ENCODE data around the gene BCAT1. TPM values are rescaled to one million over a fixed set of nuclear protein-coding genes. Genes with fewer than 3 reads are reported as not detected.
"Not testable (repeated sequence)": the region's sequence is repeated elsewhere in the genome, so short reads cannot be mapped to it uniquely, and the experiment has no call there.

The BCAT1 gene
- total and polyA plus RNA-seq, 2 experiments from 2014 or later = 53.6 to 181 TPM

DNA sequence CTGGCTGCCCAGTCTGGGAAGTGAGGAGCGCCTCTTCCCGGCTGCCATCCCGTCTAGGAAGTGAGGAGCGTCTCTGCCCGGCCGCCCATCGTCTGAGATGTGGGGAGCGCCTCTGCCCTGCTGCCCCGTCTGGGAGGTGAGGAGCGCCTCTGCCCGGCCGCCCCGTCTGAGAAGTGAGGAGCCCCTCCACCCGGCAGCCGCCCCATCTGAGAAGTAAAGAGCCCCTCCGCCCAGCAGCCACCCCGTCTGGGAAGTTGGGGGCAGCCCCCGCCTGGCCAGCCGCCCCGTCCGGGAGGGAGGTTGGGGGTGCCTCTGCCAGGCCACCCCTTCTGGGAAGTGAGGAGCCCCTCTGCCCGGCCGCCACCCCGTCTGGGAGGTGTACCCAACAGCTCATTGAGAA, 22.8 kb downstream of the BCAT1 start:
- H3K36me3 Mint-ChIP-seq (ENCODE audit: low read depth) = peaks cover 65% of the 10 kb centered on the region
- not testable (repeated sequence) for DNase-seq (ENCODE audit: low spot score); ATAC-seq; H3F3A ChIP-seq (replicated peaks; ENCODE audit: low read depth); H2AFZ ChIP-seq; H3K27me3 ChIP-seq (ENCODE audit: insufficient read depth); H3K4me3 ChIP-seq; H4K20me1 ChIP-seq (replicated peaks; ENCODE audit: insufficient read depth); H3K9me2 ChIP-seq (ENCODE audit: insufficient read depth); H3K27ac ChIP-seq (ENCODE audit: low read depth); H3K27ac Mint-ChIP-seq; H3K27me3 Mint-ChIP-seq (ENCODE audit: insufficient read depth, low read depth, poor library complexity); H3K4me2 ChIP-seq; H3K4me3 Mint-ChIP-seq; H3K36me3 ChIP-seq (ENCODE audit: insufficient read depth)
- H3K9me3 Mint-ChIP-seq = peaks cover 14% of the 10 kb centered on the region
- Histone ChIP-seq H3K79me2 (replicated peaks; ENCODE audit: insufficient read depth) (peaks cover 91% of the 10 kb centered on the region), H3K4me1 (ENCODE audit: insufficient read depth) (peaks cover 43% of the 10 kb centered on the region)
- peaks cover 65% of the 10 kb centered on the region for H3K4me1 Mint-ChIP-seq

DNA sequence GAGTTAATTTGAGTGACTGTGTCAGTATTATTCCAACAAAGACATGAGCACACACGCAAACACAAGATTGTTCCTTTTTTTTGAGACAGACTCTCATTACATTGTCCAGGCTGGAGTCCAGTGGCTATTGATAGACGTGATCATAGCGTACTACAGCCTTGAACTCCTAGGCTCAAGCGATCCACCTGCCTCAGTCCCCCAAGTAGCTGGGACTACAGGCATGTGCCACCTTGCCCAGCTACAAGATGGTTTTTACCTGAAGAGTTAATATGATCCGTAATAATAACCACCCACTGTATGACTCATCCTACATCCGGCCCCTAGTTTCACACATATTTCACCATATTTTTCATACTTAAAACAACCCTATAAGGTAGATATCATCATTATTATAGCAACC, 26.8 kb downstream of the BCAT1 start:
- Histone ChIP-seq H3K27me3 (ENCODE audit: insufficient read depth) (no peaks in the 10 kb centered on the region), H3F3A (replicated peaks; ENCODE audit: low read depth) (no peaks in the 10 kb centered on the region), H2AFZ (no peak overlapping the region), H3K36me3 (ENCODE audit: insufficient read depth) (no peaks in the 10 kb centered on the region), H4K20me1 (replicated peaks; ENCODE audit: insufficient read depth) (no peaks in the 10 kb centered on the region), H3K4me3 (no peak overlapping the region), H3K27ac (ENCODE audit: low read depth) (no peak overlapping the region), H3K79me2 (replicated peaks; ENCODE audit: insufficient read depth) (peaks cover 91% of the 10 kb centered on the region), H3K4me2 (no peak overlapping the region), H3K4me1 (ENCODE audit: insufficient read depth) (peaks cover 7% of the 10 kb centered on the region; the same call in 1 of the 2 replicates), H3K9me2 (ENCODE audit: insufficient read depth) (no peaks in the 10 kb centered on the region)
- H3K9me3 Mint-ChIP-seq = peaks cover 10% of the 10 kb centered on the region
- peaks cover 52% of the 10 kb centered on the region for H3K4me1 Mint-ChIP-seq
- DNase-seq (ENCODE audit: low spot score) (no peak), ATAC-seq (no peak)
- no peak overlapping the region for H3K4me3 Mint-ChIP-seq
- no peak overlapping the region; the same call in 1 of the 2 replicates for H3K27ac Mint-ChIP-seq
- peaks cover 40% of the 10 kb centered on the region for H3K36me3 Mint-ChIP-seq (ENCODE audit: low read depth)
- no peaks in the 10 kb centered on the region for H3K27me3 Mint-ChIP-seq (ENCODE audit: insufficient read depth, low read depth, poor library complexity)
- TF ChIP-seq EZH2 (IDR thresholded peaks at IDR 0.05; ENCODE audit: low read depth, unreplicated experiment) (no peak), CREB1 (CRISPR knock-in tag; IDR thresholded peaks at IDR 0.05; ENCODE audit: low read depth) (no peak), NANOG (IDR thresholded peaks at IDR 0.05; ENCODE audit: borderline replicate concordance) (no peak), ZNF331 (CRISPR knock-in tag; IDR thresholded peaks at IDR 0.05; ENCODE audit: low read depth) (no peak), JUNB (IDR thresholded peaks at IDR 0.05; ENCODE audit: unreplicated experiment) (no peak), ZNF114 (CRISPR knock-in tag; IDR thresholded peaks at IDR 0.05) (no peak), STAT1 (IDR thresholded peaks at IDR 0.05; ENCODE audit: unreplicated experiment) (no peak), EZH2phosphoT487 (IDR thresholded peaks at IDR 0.05; ENCODE audit: unreplicated experiment) (no peak), POLR2AphosphoS5 (IDR thresholded peaks at IDR 0.05; ENCODE audit: low read depth) (no peak)
- TF ChIP-seq, protein P1, sequence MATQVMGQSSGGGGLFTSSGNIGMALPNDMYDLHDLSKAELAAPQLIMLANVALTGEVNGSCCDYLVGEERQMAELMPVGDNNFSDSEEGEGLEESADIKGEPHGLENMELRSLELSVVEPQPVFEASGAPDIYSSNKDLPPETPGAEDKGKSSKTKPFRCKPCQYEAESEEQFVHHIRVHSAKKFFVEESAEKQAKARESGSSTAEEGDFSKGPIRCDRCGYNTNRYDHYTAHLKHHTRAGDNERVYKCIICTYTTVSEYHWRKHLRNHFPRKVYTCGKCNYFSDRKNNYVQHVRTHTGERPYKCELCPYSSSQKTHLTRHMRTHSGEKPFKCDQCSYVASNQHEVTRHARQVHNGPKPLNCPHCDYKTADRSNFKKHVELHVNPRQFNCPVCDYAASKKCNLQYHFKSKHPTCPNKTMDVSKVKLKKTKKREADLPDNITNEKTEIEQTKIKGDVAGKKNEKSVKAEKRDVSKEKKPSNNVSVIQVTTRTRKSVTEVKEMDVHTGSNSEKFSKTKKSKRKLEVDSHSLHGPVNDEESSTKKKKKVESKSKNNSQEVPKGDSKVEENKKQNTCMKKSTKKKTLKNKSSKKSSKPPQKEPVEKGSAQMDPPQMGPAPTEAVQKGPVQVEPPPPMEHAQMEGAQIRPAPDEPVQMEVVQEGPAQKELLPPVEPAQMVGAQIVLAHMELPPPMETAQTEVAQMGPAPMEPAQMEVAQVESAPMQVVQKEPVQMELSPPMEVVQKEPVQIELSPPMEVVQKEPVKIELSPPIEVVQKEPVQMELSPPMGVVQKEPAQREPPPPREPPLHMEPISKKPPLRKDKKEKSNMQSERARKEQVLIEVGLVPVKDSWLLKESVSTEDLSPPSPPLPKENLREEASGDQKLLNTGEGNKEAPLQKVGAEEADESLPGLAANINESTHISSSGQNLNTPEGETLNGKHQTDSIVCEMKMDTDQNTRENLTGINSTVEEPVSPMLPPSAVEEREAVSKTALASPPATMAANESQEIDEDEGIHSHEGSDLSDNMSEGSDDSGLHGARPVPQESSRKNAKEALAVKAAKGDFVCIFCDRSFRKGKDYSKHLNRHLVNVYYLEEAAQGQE (IDR thresholded peaks at IDR 0.05; ENCODE audit: unreplicated experiment) = no peak
- TF ChIP-seq, protein P2, sequence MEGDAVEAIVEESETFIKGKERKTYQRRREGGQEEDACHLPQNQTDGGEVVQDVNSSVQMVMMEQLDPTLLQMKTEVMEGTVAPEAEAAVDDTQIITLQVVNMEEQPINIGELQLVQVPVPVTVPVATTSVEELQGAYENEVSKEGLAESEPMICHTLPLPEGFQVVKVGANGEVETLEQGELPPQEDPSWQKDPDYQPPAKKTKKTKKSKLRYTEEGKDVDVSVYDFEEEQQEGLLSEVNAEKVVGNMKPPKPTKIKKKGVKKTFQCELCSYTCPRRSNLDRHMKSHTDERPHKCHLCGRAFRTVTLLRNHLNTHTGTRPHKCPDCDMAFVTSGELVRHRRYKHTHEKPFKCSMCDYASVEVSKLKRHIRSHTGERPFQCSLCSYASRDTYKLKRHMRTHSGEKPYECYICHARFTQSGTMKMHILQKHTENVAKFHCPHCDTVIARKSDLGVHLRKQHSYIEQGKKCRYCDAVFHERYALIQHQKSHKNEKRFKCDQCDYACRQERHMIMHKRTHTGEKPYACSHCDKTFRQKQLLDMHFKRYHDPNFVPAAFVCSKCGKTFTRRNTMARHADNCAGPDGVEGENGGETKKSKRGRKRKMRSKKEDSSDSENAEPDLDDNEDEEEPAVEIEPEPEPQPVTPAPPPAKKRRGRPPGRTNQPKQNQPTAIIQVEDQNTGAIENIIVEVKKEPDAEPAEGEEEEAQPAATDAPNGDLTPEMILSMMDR (conservative IDR thresholded peaks at IDR 0.05; ENCODE audit: low read depth in 2 of 2) = no peak
- TF ChIP-seq, protein P3, sequence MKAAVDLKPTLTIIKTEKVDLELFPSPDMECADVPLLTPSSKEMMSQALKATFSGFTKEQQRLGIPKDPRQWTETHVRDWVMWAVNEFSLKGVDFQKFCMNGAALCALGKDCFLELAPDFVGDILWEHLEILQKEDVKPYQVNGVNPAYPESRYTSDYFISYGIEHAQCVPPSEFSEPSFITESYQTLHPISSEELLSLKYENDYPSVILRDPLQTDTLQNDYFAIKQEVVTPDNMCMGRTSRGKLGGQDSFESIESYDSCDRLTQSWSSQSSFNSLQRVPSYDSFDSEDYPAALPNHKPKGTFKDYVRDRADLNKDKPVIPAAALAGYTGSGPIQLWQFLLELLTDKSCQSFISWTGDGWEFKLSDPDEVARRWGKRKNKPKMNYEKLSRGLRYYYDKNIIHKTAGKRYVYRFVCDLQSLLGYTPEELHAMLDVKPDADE (IDR thresholded peaks at IDR 0.05) = no peak
